COLO829 (cell line): Measurements from ENCODE around the gene AJM1.

Source experiments
- DNase-seq: peaks from one replicate; pipeline ENCODE4 v3.0.0; 2012; ENCODE audit warnings: low spot score

AJM1 gene

DNA sequence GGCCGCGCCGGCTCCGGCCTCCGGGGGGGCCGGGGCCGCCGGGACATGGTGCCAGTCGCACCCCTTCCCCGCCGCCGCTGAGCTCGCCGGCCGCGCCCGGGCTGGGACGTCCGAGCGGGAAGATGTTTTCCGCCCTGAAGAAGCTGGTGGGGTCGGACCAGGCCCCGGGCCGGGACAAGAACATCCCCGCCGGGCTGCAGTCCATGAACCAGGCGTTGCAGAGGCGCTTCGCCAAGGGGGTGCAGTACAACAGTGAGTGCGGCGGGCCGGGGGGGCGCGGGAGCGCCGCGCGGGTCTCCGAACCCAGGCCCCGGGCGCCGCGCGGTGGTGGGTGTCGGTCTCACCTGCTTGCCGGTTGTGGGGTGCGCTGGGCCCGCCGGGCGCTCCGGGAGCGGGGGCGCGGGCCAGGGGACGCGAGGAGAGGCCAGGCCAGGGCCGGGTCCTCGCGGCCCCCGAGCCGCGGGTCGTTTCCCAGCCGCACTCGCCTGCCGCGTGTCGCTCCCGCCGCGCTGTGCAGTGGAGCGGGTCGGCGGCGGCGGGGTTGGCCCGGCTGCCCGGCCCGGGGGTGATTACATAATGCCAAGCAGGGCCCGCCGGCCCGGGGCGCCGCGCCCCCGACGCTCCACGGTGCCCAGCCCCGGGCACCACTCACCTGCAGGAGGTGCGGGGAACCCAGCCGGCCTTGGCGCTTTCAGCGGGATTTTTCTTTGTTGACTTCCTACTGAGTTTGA lies 34.0 kb upstream of the AJM1 start:
- DNase-seq, result no peak

DNA sequence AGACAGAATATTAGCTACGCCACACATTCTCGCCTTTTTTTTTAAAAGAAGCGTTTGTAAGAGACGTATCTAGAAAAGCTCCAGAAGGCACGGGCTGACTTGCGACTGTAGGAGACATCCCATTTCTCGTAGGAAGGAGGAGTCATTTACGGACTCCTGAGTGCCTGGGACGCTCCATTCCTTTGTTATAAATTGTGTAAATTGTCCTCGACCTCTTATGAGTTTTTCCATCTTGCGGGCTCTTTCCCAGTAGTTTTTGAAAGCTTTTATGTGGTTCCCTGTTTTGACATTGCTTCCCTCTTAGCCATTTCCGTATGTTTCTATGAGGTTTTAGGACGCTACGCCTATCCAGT lies 33.5 kb upstream of the AJM1 start:
- peak; percentile 32 for DNase-seq

DNA sequence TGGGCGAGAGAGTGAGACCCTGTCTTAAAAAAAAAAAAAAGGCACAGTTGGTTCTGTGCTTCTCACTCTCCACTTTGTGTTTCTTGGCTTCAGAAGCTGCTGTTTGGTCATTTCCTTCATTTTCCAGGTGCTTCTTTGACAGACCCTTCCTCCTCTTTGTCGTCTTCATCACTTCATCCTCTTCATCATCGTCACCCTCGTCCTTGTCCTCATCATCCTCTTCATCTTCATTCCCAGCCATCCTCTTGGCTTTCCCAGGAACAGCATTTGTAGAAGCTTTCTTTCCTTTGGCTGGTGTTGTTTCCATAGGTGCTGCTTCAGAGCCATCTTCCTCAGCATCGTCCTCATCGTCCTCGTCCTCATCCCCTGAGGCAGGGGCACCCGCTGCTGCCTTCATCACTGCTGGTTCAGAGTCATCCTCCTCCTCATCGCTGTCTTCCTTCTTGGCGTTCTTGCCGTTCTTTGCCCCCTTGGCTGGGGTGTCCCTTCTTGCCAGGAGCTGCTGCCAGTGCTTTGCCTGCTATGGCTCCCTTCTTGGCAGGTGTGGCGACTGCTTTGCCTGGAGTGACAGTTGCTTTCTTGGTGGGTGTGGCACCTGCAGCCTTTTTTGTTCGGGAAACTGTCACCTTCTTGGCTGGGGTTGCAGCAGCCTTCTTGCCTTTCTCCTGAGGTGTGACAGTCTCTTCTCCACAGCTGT lies 27.4 kb upstream of the AJM1 start:
- DNase-seq, result no peak

DNA sequence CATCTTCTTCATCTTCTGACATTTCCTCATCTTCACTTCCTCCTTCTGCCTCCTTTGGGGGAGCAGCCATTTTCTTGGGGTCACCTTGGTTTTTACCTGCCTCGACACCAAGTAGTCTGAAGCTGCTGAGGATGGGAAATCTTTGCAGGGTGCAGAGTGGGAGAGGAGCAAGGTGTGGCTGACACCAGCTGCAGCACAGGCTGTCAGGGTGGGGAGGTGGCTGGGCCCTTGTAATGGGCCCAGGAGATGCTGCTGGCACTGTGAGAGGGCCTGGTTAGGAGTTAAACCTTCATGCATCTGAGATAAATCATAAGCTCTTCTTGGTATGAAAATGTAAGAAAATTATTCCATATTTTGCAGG lies 26.9 kb upstream of the AJM1 start:
- no peak for DNase-seq

DNA sequence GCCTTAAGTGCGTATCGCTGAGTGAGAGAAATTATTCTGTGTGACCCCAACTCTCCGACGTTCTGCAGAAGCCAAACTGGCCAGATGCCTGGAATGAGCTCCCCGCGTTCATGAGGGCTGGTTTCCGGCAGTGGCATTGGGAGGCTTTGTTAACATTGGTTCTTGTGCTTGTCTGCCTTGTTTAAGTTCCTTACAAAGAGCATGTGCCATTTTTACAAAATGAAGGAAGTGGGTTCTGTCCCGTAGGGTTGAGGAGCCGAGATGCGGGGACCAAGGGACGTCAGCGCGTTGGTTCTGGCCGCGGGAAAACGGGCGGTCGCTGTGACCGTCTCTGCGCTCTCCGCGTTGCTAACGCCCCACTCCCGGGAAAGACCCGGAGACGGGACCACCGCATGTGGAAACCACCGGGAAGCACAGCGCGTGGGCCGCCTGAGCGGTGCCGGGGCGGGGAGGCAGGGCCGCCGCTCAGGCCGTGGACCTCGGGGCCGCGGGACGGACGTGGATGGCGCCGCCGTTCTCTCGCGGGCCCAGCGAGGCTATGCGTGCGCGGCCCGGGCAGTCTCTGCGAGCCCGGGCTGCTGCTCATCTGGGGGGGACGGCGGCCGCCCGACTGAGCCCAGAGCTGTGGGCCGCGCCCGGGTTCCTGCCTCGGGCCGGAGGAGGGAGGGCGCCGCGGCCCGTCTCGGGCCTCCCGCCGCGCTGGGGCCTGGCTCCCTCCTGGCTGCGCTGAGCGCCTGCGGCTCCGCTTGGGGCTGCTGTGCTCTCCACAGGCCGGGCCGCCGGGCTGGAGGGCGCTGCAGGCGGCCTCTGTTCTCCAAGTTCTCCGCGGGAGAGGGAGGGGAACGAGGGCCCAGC lies 21.1 kb upstream of the AJM1 start:
- DNase-seq, result no peak

DNA sequence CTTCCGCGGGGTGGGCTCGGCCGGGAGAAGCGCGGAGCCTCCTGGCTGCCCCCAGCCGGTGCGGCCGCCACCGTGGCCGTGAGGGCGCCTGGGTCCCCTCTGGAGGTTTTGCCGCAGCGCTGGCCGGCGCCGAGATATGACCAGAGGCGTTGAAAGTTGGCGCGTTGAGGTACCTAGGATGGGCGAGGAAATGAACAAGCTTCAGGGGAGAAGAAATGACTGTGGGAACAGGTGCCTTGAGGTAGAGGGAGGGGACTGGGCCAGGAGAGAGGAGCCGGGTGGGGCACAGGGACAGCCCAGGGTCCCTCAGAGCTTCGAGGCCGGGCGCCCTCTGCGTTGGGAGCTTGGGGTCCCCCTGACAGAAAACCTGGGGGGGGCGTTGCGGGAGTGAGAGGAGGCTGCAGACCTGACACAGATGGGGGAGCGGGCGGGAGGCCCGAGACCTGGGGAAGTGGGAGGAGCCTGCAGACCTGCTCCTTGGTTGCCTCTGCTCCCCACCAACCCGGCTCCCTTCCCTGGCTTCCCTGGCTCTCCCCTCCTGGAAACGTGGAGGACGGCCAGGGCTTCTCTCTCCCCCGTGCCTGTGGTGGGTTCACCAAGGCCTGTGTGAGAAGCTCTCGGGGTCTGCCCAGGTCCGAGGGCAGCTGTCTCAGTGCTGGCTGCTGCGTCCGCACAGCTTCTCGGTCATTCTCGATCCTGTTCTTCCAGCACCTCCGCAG lies 20.3 kb upstream of the AJM1 start:
- DNase-seq, result no peak

DNA sequence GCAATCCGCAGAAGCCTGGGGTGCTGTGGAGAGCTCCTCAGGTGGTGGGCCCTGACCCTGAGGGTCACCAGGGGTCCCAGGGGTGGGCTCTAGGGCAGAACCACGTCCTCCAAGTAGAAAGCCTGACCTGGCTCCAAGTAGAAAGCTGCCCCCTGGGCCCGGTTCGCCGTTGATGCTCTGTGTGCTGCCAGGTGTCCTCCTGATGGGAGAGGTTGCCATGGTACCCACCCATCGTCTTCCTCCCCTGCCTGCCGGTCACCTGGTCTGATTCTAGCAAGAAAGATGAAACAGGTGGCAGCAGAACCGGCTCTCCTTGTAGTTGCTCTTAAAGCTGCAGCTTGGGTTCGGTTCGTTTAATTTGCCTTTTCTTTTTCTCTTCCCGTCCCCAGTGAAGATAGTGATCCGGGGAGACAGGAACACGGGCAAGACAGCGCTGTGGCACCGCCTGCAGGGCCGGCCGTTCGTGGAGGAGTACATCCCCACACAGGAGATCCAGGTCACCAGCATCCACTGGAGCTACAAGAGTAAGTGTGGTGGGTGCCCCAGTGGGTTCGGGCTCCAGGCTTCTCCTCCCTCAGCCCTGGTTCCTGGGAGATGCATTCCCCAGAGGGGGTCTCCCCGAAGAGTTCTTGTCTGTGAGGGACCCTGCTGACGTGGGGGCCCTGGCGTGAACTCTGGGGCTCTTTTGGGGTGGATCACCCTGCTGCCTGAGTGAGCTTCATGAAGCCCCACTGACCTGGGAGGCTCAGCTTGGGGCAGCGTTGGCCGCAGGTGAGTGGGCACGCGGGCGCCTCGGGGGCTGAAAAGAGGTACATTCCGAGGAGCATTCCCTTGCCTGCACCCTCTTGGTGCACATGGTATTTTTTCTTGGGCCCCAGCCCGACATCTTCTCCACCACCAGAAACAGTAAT lies 18.9 kb upstream of the AJM1 start:
- no peak for DNase-seq

DNA sequence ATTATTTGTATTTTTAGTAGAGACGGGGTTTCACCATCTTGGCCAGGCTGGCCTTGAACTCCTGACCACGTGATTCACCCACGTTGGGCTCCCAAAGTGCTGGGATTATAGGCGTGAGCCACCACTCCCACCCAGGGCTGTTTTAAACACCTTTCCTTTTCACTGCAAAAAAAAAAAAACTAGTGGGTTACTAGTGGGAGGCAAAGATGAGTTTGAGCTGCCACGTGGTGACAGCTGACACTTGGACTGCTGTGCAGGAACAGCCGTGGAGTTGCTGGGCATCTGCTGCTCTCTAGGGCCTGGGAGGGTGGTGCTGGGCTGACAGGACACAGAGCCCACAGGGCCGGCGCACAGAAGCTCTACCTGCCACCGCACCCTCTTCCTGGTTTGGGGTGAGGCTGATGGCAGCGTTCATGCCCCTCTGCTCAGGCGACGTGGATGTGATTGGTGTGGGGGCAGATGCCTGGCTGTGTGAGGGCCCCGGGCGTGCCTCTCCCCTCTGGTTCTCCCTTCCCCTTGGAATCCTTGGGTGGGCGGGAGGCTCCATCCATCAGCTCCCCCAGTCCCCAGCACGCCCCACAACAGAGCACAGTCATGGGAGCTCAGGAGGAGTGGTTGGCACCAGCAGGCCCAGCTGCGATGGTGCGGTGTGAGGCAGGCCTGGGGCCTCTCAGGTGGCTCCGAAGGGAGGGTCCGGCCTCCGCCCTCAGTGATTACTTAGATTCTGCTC lies 17.6 kb upstream of the AJM1 start:
- no peak for DNase-seq

DNA sequence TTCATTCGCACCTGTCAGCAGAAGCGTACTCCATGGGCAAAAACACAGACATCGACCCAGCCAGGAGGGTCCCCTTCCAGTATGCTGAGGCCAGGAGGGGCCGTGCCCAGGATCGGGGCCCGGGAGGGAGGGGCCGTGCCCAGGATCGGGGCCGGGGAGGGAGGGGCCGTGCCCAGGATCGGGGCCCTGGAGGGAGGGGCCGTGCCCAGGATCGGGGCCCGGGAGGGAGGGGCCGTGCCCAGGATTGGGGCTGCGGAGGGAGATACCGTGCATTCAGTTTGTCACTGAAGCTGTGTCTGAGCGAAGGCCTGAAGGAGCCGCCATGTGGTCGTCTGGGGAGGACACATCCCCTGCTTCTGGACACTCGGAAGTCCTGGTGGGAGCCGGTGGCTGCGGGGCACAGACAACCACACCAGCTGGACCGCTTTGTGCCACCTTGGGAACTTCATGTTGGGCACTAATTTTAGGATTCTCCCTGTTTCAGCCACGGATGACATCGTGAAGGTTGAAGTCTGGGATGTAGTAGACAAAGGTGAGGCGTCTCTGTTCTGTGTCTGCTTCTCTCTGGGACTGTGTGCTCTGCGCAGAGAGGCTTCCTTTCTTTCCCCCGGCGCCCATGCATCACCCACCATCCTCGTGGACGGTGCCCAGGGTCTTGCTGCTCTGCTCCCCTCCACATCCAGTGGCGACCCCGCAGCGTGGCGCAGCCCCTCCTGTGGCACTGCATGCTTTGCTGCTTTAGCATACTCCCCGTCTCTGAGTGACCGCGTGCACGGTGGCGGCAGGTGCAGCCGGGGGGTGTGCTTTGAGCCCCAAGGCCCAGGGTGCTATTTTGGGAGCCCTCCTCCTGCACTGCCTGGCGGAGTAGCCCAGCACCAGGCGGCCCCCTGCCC lies 16.7 kb upstream of the AJM1 start:
- DNase-seq, result no peak

DNA sequence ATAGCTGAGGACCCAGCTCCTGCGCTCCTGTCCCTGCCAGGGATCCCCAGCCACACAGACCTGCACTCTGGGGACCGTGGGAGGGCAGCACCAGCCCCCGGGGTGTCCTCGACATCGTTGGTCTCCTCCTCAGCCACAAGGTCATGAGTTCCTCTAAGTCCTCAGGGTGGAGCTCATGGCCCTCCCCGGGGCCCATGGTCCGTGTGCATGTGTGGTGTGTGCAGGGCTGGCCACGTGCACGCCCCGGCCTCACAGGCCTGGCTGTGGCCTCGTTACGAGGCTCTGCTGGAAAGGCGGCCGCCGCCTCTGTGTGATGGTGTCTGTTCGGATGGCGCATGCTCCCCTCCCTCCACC lies 16.1 kb upstream of the AJM1 start:
- DNase-seq, result no peak

DNA sequence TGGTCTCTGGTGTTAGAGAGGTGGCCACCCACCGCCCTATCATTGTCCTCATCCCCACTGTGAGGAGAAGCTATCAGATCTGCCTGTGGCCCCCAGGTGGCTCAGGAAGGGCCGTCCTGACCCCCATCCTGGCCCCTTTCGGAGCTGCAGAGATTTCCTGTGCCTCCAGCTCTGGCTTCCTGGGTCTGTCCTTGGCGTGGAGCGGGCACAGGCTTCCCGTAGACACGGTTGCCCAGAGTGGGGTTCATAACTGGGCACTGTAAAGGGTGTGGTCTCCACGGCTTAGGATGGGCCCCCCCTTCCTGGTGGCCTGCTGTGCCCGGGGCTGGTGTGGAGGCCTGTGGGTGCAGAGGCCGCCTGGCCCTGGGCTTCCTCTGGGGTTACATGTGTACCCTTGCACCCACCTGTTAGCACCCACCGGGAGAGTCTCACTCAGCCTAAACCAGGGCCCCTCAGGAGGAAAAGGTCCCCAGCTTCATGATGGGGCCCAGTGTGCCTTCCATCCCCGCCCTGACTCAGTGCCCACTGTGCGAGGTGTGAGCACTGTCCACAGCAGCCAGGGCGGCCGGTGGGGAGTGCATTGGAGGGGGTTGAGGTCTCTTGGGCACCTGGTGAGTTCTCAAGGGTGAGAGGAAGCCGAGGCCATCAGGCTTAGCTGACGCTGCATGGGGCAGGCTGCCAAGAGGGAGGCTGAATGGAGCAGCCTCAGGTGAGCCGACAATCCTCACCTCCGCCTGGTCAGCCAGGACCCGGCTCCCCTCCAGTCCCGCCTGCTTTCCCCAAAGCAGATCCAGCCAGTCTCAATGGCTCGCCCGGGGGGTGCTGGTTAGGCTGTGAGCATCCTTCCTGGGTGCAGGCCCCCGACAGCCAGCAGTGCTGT lies 15.3 kb upstream of the AJM1 start:
- DNase-seq, result no peak

DNA sequence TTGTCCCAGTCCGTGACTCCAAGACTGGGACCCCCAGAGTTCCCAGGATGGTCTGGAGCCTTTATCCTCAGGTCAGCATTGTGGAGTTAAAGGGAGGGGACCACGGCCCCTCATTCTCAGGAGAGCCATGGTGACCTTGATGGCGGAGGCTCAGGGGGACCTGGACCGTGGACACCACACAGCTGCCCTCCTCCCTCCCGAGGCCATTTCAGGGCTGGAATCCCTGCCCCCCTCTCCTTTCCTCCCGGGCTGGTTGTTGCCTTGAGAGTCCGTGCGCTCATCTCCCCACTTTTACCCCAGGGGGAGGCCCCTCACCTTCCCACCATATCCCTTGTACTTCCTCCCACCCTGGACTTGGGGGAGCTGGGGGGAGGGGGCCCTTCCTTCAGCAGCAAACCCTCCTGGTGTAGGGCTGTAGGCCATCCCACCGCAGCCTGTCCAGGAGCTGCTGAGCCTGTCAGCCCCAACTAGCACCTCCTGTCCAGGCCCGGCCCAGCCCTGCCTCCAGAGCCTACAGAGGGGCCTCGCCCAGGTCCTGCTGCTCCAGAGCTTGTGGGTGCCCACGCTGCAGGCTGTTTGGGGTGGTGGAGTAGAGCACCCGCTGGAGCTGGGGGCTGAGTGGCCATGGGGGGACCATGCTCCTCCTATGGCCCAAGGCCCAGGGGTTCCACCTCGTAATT lies 14.3 kb upstream of the AJM1 start:
- no peak for DNase-seq

DNA sequence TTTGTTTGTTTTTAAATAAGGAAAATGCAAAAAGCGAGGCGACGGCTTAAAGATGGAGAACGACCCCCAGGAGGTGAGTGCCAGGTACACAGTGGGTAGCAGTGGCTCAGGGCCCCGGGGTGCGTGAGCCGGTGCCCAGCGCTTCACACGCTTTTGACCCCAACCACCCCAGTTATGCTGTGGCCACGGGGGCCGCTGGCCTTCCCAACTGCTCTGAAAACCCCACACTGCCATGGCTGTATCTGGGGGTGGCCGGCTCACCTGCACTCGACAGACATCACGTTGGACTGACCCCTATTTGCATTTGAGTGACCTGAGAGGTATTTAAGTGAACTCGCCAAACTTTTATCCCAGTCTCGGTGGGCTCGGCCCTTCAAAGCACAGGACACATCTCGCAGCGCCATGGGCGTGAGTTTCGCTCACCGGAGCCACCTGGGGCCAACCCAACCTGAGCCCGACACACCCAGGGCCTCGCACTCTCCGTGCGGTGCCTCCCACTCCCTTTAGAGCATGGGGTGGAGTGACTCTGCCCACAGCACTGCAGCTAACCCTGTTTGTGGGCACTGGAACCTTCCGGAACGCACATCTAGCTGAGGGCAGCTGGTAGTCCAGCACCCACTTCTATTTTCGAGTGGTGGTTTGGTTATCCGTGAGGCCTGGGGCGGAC lies 13.7 kb upstream of the AJM1 start:
- no peak for DNase-seq

DNA sequence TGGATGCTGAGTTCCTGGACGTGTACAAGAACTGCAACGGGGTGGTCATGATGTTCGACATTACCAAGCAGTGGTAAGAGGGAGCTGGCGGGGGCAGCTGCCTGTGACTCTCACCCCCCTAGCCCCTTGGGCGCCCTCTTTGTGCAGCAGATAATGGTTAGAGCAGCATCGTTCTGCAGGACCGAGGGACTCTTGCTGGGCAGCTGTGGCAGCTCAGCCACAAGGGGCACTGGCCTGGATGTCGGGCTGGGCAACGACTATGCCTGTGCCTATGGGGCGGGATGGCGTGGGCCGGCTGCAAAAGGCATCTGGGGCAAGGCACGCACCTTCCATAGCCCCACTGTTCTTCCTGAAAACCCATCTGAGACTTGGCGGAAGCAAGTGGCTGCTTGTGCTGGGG lies 12.9 kb upstream of the AJM1 start:
- DNase-seq, result no peak

DNA sequence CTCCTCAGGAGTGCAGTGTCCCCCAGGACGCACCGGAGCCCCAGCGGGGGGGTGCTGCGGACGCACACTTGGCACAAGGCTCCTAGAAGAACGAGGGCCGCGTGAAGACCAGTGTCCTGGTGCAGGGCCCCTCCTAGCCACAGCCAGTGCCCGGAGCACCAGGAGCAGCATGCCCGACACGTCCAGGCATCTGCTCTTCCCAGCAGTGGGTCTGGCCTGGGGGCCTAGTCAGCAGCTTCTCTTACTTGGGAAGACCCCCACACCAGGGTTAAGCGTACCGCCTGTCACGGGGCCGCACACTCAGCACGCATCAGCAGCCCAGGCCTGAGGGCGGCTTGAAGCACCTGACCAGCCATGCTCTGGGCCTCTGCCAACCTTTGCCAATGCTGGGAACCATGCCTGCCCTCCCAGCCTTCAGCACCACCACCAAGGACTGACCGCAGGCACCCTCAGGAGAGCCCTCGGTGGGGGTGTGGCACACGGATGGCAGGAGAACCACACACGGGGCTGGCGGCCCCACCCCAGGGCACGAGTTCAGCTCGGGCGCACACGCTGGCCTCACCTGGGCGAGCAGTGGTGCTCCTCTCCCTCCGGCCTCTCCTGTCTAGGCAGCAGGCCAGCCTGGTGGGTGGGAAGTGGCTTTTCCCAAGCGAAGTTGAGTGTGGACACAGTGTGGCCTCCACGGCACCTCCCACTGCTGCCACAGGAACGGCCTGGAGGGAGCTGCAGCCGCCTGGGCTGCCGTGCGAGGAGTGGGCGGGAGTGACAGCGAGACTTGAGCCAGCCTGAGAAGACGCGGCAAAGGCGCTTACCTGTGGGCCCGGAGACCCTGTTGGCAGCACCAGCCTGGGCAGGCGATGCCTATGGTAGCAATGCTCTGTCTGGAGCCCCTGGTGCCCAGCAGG lies 12.0 kb upstream of the AJM1 start:
- no peak for DNase-seq

DNA sequence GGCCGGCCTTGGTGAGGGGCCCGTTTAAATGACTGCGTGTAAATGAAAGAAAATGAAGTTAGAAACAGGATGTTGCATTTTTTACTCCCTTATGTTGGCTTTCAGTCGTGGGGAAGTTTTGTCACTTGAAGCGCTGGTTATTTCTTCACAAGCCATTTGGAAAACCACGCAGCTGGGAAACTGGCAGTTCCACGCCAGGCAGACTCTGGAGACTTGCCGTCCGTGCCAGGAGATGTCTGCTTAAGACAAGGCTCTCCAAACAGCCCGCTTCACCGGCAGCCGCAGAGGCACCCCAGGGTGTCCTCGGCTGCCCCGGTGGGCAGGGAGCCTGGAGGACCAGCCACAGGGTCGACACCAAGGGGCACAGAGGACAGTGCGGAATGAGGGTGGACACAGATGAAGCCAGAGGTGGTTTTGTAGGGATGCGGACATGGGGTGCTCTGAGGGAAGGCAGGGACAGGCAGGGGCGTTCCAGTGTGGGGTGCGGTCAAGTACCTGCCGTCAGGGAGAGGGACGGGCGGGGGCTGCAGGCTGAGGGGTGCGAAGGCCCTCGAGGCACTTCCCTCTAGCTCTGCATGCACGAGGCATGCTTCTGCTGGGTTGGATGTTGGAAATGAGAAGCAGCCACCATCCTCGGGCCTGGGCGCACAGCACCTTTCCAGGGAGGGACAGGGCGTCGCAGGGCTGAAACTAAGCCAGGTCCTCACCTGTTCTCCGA lies 11.1 kb upstream of the AJM1 start:
- DNase-seq, result no peak
